Spleen (tissue), 11 donors: Measurements from ENCODE around the gene ETS2. TPM values are rescaled to one million over a fixed set of nuclear protein-coding genes. Genes with fewer than 3 reads are reported as not detected.

Experiments used
- DNase-seq: peaks from one replicate; pipeline ENCODE4 v3.0.0-alpha.2; 2020
- H3K27ac ChIP-seq, 8 donors: fragments of 200-600 bp; sonication (generic) in 7 of 8; 1 replicate in 4 of 8; 2 replicates in 4 of 8; pipeline versions ENCODE4 v1.5.0 to v1.8.0; 2016 to 2021; ENCODE audit warnings: inconsistent platforms in 4 of 8, mild to moderate bottlenecking in 4 of 8, moderate library complexity in 1 of 8
- H3K27me3 ChIP-seq, 7 donors: fragments of 200-600 bp; sonication (generic) in 6 of 7; replicated peaks in 1 of 7; 1 replicate in 4 of 7; 2 replicates in 3 of 7; pipeline versions ENCODE4 v1.5.0 to v1.8.0; 2016 to 2021; ENCODE audit warnings: inconsistent platforms in 3 of 7, mild to moderate bottlenecking in 1 of 7
- H3K36me3 ChIP-seq, 6 donors: fragments of 200-600 bp; sonication (generic) in 5 of 6; 1 replicate in 4 of 6; 2 replicates in 2 of 6; pipeline versions ENCODE4 v1.5.0 to v1.8.0; 2016 to 2021; ENCODE audit warnings: inconsistent platforms in 2 of 6
- H3K4me1 ChIP-seq, 6 donors: fragments of 200-600 bp; sonication (generic) in 5 of 6; 1 replicate in 3 of 6; 2 replicates in 3 of 6; pipeline versions ENCODE4 v1.5.0 to v1.8.0; 2016 to 2021; ENCODE audit warnings: inconsistent platforms in 3 of 6
- H3K4me3 ChIP-seq, 8 donors: fragments of 200-600 bp; sonication (generic) in 7 of 8; 1 replicate in 4 of 8; 2 replicates in 4 of 8; pipeline versions ENCODE4 v1.5.0 to v1.8.0; 2016 to 2021; ENCODE audit warnings: inconsistent platforms in 4 of 8, mild to moderate bottlenecking in 4 of 8, moderate library complexity in 2 of 8
- H3K9me3 ChIP-seq, 8 donors: fragments of 200-600 bp; sonication (generic) in 7 of 8; 1 replicate in 4 of 8; 2 replicates in 4 of 8; pipeline versions ENCODE4 v1.5.0 to v1.8.0; 2016 to 2021; ENCODE audit warnings: inconsistent platforms in 4 of 8
- POLR2A ChIP-seq, 3 donors: fragments of 450-650 bp; IDR thresholded peaks; one replicate each; pipeline ENCODE4 v1.5.1; 2017; ENCODE audit warnings: antibody characterized with exemption in 3 of 3, mild to moderate bottlenecking in 1 of 3
- POLR2AphosphoS5 ChIP-seq, 3 donors: sonication (generic); formaldehyde crosslinking; IDR thresholded peaks; one replicate each; pipeline ENCODE4 v1.5.1; 2017; ENCODE audit warnings: antibody characterized with exemption in 3 of 3
- WGBS, 5 donors: extraction: QIAGEN DNeasy Blood & Tissue Kit in 3 of 5; methylation state at CpG; one replicate each; pipeline versions ENCODE4 v1.1.5 to v1.1.7; 2013 to 2018; 5-methylcytosine and 5-hydroxymethylcytosine counted together
- intact Hi-C: fragments of 100-400 bp; cut with DNase I; formaldehyde crosslinking; loops from one replicate; pipeline ENCODE4 v1.15.0; 2023; ENCODE audit warnings: low total_unique reads
- polyA plus RNA-seq, 3 donors: library from polyadenylated mRNA; stranded (reverse); fragments of 200-250 nt; gene quantifications; one replicate each; pipeline ENCODE4 v1.2.1, GENCODE V29; 2013
- total RNA-seq, 7 donors: library from RNA; depleted of rRNA in 3 of 7; stranded (reverse); fragments of >200 nt in 3 of 7; fragmentation: NEBNext Ultra II Directional in 4 of 7; extraction: Animal tissue kit (Norgen Biotek cat#: 25700) in 4 of 7; gene quantifications; one replicate each; pipeline versions ENCODE4 v1.1.0 to v1.2.1, GENCODE V29; 2016 to 2021
- TF ChIP-seq, protein P1 (sequence below), 11 experiments: fragments of 200-600 bp in 7 of 11; fragments of 450-650 bp in 4 of 11; sonication (generic) in 4 of 11; IDR thresholded peaks in 8 of 11; conservative IDR thresholded peaks in 3 of 11; 1 replicate in 7 of 11; 2 replicates in 4 of 11; pipeline versions ENCODE4 v1.4.0 to v1.8.0; 2016 to 2021; ENCODE audit warnings: antibody characterized with exemption in 11 of 11, inconsistent platforms in 4 of 11, mild to moderate bottlenecking in 1 of 11
- donor health status: healthy with polysubstance abuse.
- donor health status: DM: no; HTN: no; CAD: no; lungs with moderate emphysema.
- donor health status: DM: no; HTN: no; CAD: no.
- donor health status: Bipolar disorder and iron deficiency.
- donor health status: healthy.
- donor health status: DM: no; HTN: no; CAD: no.
- donor health status: DM: yes; HTN: yes; CAD: no.

The ETS2 gene
- total and polyA plus RNA-seq, 10 donors, result 44.4 to 590 (median 349) TPM

GRCh38 chr21:38784458-38785266 is 21.1 kb upstream of the ETS2 start:
- no peaks in the 10 kb centered on the region for H3K36me3 ChIP-seq
- no peak overlapping the region for H3K27ac ChIP-seq
- peaks cover 2 to 26% (median 14%) of the 10 kb centered on the region in 8 donors for H3K9me3 ChIP-seq
- TF ChIP-seq POLR2A (IDR thresholded peaks at IDR 0.05) (no peak), POLR2AphosphoS5 (IDR thresholded peaks at IDR 0.05) (no peak)
- TF ChIP-seq, protein P1, sequence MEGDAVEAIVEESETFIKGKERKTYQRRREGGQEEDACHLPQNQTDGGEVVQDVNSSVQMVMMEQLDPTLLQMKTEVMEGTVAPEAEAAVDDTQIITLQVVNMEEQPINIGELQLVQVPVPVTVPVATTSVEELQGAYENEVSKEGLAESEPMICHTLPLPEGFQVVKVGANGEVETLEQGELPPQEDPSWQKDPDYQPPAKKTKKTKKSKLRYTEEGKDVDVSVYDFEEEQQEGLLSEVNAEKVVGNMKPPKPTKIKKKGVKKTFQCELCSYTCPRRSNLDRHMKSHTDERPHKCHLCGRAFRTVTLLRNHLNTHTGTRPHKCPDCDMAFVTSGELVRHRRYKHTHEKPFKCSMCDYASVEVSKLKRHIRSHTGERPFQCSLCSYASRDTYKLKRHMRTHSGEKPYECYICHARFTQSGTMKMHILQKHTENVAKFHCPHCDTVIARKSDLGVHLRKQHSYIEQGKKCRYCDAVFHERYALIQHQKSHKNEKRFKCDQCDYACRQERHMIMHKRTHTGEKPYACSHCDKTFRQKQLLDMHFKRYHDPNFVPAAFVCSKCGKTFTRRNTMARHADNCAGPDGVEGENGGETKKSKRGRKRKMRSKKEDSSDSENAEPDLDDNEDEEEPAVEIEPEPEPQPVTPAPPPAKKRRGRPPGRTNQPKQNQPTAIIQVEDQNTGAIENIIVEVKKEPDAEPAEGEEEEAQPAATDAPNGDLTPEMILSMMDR (IDR thresholded peaks at IDR 0.05 in 8 of 11, conservative IDR thresholded peaks at IDR 0.05 in 3 of 11), result no peak
- no peak overlapping the region for H3K4me3 ChIP-seq
- WGBS, 5 donors, result 76 to 94% (median 80%) methylated on average over 7 of the region's 7 CpGs
- intact Hi-C loops, result no loop called here
- peaks cover 0 to 5% (median 0%) of the 10 kb centered on the region in 7 donors for H3K27me3 ChIP-seq
- H3K4me1 ChIP-seq, result peaks cover 0 to 6% (median 0%) of the 10 kb centered on the region in 6 donors
- DNase-seq, result no peak

DNA sequence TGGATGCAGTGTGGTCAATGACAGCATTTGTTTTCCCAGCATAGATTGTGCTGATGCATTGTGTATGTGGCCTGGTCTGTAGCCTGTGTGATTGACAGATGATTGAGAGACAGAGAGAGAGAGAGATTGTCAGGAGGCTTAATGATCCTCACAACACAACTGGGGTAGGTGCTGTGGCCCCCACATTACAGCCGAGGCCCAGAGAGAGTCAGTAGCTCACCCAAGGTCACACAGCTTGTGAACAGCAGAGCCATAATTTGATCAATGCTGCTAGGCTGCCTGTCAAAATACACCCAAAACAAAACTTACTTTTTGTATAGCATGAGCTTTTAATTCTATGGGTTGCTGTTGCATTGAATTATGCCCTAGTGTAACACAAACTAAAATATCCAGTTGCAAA is 20.2 kb upstream of the ETS2 start:
- 94 to 100% (median 98%) methylated on average over 1 of the region's 1 CpG for WGBS, 5 donors
- no peak for TF ChIP-seq POLR2A (IDR thresholded peaks at IDR 0.05)
- no peak for TF ChIP-seq POLR2AphosphoS5 (IDR thresholded peaks at IDR 0.05)
- TF ChIP-seq, protein P1 (IDR thresholded peaks at IDR 0.05 in 8 of 11, conservative IDR thresholded peaks at IDR 0.05 in 3 of 11), result no peak
- intact Hi-C loops, result no loop called here

DNA sequence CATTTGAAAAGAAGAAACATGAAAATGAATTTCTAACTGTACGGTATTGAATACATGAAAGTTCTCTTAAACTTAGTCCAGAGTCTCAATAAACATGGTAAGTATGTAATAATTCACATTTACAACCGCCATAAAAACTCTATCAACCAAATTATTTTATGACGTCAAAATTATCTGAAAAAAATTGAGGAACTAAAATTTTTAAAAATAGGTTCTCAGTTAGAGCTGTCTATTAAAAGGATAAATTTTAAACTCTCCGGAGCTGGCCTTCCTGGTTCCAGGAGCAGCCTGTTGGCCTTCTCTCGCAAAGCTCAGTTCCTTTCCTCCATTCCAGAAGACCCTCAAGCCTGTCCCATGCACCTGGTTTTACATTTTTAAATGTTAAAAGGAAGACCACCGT is 18.7 kb upstream of the ETS2 start:
- intact Hi-C loops, result no loop called here
- no peak overlapping the region for H3K4me3 ChIP-seq
- no peak for DNase-seq
- H3K9me3 ChIP-seq, result peaks cover 2 to 26% (median 12%) of the 10 kb centered on the region in 8 donors
- H3K4me1 ChIP-seq, result no peaks in the 10 kb centered on the region
- no peak overlapping the region for H3K27ac ChIP-seq
- TF ChIP-seq, protein P1 (IDR thresholded peaks at IDR 0.05 in 8 of 11, conservative IDR thresholded peaks at IDR 0.05 in 3 of 11), result no peak
- no peak for TF ChIP-seq POLR2A (IDR thresholded peaks at IDR 0.05)
- no peak for TF ChIP-seq POLR2AphosphoS5 (IDR thresholded peaks at IDR 0.05)
- WGBS, 5 donors, result 58 to 69% (median 61%) methylated on average over 6 of the region's 6 CpGs
- no peaks in the 10 kb centered on the region for H3K36me3 ChIP-seq
- H3K27me3 ChIP-seq, result peaks cover 0 to 5% (median 0%) of the 10 kb centered on the region in 7 donors

More for the DNA sequence above, 20.2 kb upstream of the ETS2 start:
- Histone ChIP-seq H3K4me1 (peaks cover 0 to 4% (median 0%) of the 10 kb centered on the region in 6 donors), H3K9me3 (peaks cover 2 to 26% (median 14%) of the 10 kb centered on the region in 8 donors), H3K4me3 (no peak overlapping the region), H3K27ac (no peak overlapping the region), H3K27me3 (peaks cover 0 to 5% (median 0%) of the 10 kb centered on the region in 7 donors), H3K36me3 (no peaks in the 10 kb centered on the region)
- DNase-seq, result no peak
